Measurements from ENCODE around the gene ASB12.
A peak's percentile ranks its signal among the peaks of the same experiment; 100 is the strongest.
"Not testable (repeated sequence)": the region's sequence is repeated elsewhere in the genome, so short reads cannot be mapped to it uniquely, and the experiment has no call there.

The ASB12 gene

GRCh38 chrX:64230123-64230970, at the start of gene ASB12:
TSS of gene ASB12 (minus strand) at chrX:64230607. CDS start at chrX:64225650, 4,957 bp downstream.
- DNase-seq, result no peak

GRCh38 chrX:64265265-64265664, 34.9 kb upstream of the ASB12 start:
- DNase-seq, result no peak

GRCh38 chrX:64229154-64229553, 1.3 kb downstream of the ASB12 start:
- DNase-seq, result peak; percentile 59

- no peak for DNase-seq
Observed at GRCh38 chrX:64218023-64218422, 12.4 kb downstream of the ASB12 start.

- DNase-seq, result not testable (repeated sequence)
Observed at GRCh38 chrX:64213989-64214388, 16.4 kb downstream of the ASB12 start.

GRCh38 chrX:64206556-64207162, 23.7 kb downstream of the ASB12 start:
- peak; percentile 45 for DNase-seq

GRCh38 chrX:64205735-64206501, 24.5 kb downstream of the ASB12 start:
- DNase-seq, result peak; percentile 95

GRCh38 chrX:64205441-64205734, 25.0 kb downstream of the ASB12 start, which contains the start of gene AMER1:
TSS of gene AMER1 (minus strand) at chrX:64205708. CDS start at chrX:64193286, 12,422 bp downstream.
- DNase-seq, result no peak

- peak; percentile 57 for DNase-seq
Observed at GRCh38 chrX:64204701-64205440, 25.5 kb downstream of the ASB12 start.

- DNase-seq, result no peak
Observed at GRCh38 chrX:64204252-64204651, 26.2 kb downstream of the ASB12 start.

- DNase-seq, result no peak
Observed at GRCh38 chrX:64202808-64203325, 27.5 kb downstream of the ASB12 start.

GRCh38 chrX:64198036-64198435, 32.4 kb downstream of the ASB12 start:
- peak; percentile 49 for DNase-seq

- DNase-seq, result no peak
Observed at GRCh38 chrX:64196606-64197005, 33.8 kb downstream of the ASB12 start.

GRCh38 chrX:64195862-64196261, 34.5 kb downstream of the ASB12 start:
- no peak for DNase-seq

- DNase-seq, result no peak
Observed at GRCh38 chrX:64192673-64193072, 37.7 kb downstream of the ASB12 start.

GRCh38 chrX:64192040-64192439, 38.4 kb downstream of the ASB12 start:
- DNase-seq, result no peak

GRCh38 chrX:64191281-64192010, 39.0 kb downstream of the ASB12 start:
- no peak for DNase-seq

- no peak for DNase-seq
Observed at GRCh38 chrX:64190136-64190740, 40.2 kb downstream of the ASB12 start.

GRCh38 chrX:64188901-64189300, 41.5 kb downstream of the ASB12 start:
- DNase-seq, result no peak

- no peak for DNase-seq
Observed at GRCh38 chrX:64187762-64188150, 42.7 kb downstream of the ASB12 start.

GRCh38 chrX:64186974-64187761, 43.2 kb downstream of the ASB12 start:
- DNase-seq, result no peak

Measured in OCI-M1 (cell line).